Astrocyte of the cerebellum (primary cell): Measurements from ENCODE around the gene PCDHA13.

Source experiments
- DNase-seq: peaks from one replicate; pipeline ENCODE4 v3.0.0-alpha.2; 2011; ENCODE audit warnings: low read depth
- H3K4me3 ChIP-seq: 2 replicates; pipeline ENCODE4 v1.5.1; 2011; ENCODE audit warnings: mild to moderate bottlenecking, low read depth, low read length, moderate library complexity
- CTCF ChIP-seq: IDR thresholded peaks from 2 replicates; pipeline ENCODE4 v1.5.1; 2012; ENCODE audit warnings: low read length, low read depth, moderate library complexity, mild to moderate bottlenecking; ENCODE audit errors: missing control alignments
- in situ Hi-C: cut with HindIII; loops from 2 replicates; pipeline ENCODE4 v1.10.0; 2017; ENCODE audit warnings: low sequenced_read_pairs

PCDHA13 gene

GRCh38 chr5:140925806-140926442 lies 44.0 kb downstream of the PCDHA13 start, which contains the start of gene PCDHAC1:
Gene PCDHAC1, plus strand, starts transcription at chr5:140926299. Its CDS starts 594 bp downstream, at chr5:140926893.
- H3K4me3 ChIP-seq, result peak within 1 kb of the TSS; percentile 29
- in situ Hi-C loops, result no loop called here
- TF ChIP-seq CTCF, result no peak
- DNase-seq, result no peak

- peak; percentile 40 for TF ChIP-seq CTCF
- DNase-seq, result no peak
- in situ Hi-C loops, result no loop called here
- H3K4me3 ChIP-seq, result peak overlapping the region; percentile 29
Observed at GRCh38 chr5:140926443-140927227, 44.7 kb downstream of the PCDHA13 start.

DNA sequence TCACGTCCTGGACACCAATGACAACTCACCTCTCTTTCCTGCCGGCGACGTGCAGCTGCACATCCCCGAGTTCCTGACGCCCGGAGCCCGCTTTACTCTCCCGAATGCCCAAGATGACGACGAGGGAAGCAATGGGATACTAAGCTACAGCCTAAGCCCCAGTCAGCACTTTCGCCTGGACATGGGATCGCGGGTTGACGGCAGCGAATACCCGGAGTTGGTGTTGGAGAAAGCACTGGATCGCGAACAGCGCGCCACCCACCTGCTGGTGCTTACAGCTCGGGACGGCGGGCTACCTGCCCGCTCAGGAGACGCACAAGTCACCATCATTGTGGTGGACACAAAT lies 45.3 kb downstream of the PCDHA13 start:
- DNase-seq, result no peak
- no peak for TF ChIP-seq CTCF
- in situ Hi-C loops, result no loop called here
- H3K4me3 ChIP-seq, result peak overlapping the region; percentile 29
